ENCODE measurements around the gene CFAP97D2. TPM values are rescaled to one million over a fixed set of nuclear protein-coding genes. Genes with fewer than 3 reads are reported as not detected.

CFAP97D2 gene
- total RNA-seq, 1 donor from 2014 or later, result not detected

DNA sequence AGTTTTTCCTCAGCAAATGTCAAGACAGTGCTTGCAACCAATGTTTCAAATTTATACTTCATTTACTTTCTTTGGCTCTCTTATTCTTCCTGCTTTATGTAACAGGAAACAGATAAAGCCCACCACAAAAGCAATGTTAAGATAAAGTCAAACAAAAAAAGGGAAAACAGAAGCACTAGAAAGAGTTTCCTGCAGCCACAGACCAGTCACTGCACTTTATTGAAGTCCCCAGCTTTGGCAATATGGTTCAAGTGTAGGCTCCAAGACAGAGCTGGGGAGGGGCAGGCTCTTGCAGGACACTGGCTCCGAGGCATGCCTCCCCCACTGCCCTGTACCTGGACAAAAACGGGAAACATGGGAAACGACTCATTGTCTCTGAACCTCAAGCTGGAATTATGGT lies 40.3 kb downstream of the CFAP97D2 start:
- no peak overlapping the region for H3K4me3 Mint-ChIP-seq
- no peak overlapping the region for H3K27ac Mint-ChIP-seq
- H3K27me3 Mint-ChIP-seq, result peaks cover 10% of the 10 kb centered on the region
- H3K4me1 Mint-ChIP-seq (ENCODE audit: unreplicated experiment), result peaks cover 4% of the 10 kb centered on the region
- TF ChIP-seq, protein P1, sequence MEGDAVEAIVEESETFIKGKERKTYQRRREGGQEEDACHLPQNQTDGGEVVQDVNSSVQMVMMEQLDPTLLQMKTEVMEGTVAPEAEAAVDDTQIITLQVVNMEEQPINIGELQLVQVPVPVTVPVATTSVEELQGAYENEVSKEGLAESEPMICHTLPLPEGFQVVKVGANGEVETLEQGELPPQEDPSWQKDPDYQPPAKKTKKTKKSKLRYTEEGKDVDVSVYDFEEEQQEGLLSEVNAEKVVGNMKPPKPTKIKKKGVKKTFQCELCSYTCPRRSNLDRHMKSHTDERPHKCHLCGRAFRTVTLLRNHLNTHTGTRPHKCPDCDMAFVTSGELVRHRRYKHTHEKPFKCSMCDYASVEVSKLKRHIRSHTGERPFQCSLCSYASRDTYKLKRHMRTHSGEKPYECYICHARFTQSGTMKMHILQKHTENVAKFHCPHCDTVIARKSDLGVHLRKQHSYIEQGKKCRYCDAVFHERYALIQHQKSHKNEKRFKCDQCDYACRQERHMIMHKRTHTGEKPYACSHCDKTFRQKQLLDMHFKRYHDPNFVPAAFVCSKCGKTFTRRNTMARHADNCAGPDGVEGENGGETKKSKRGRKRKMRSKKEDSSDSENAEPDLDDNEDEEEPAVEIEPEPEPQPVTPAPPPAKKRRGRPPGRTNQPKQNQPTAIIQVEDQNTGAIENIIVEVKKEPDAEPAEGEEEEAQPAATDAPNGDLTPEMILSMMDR (conservative IDR thresholded peaks at IDR 0.05), result no peak
- no peak for DNase-seq (ENCODE audit: extremely low spot score, unreplicated experiment)
- no peaks in the 10 kb centered on the region for H3K9me3 Mint-ChIP-seq
- no peaks in the 10 kb centered on the region for H3K36me3 Mint-ChIP-seq

DNA sequence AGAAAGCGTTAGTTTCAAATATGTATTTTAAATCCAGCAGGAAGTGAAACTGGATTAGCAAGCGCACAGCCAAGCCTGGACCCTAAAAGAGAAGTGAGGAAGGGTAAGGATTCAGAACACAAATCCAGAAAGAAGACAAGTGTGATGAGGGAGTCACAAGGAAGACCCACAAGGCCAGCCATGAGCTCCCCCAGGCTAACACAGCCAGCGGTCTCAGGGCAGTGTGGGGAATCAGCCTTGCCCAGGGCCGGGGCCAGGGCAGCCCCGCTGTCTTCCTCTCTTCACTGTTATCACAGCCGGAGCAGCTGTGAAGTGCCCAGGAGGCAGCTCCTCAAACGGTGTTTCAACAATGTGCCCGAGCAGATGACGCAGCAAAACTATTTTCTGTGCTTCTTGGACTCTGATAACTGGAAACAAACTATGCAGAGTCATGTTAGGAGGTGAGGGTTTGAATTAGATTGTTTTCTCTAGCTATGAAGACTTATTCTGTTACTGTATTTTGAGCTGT lies 43.5 kb downstream of the CFAP97D2 start:
- Mint-ChIP-seq H3K36me3 (no peaks in the 10 kb centered on the region), H3K4me3 (no peak overlapping the region), H3K27me3 (peaks cover 12% of the 10 kb centered on the region), H3K4me1 (ENCODE audit: unreplicated experiment) (peaks cover 12% of the 10 kb centered on the region), H3K9me3 (no peaks in the 10 kb centered on the region), H3K27ac (no peak overlapping the region)
- TF ChIP-seq, protein P1 (conservative IDR thresholded peaks at IDR 0.05), result no peak
- no peak for DNase-seq (ENCODE audit: extremely low spot score, unreplicated experiment)

DNA sequence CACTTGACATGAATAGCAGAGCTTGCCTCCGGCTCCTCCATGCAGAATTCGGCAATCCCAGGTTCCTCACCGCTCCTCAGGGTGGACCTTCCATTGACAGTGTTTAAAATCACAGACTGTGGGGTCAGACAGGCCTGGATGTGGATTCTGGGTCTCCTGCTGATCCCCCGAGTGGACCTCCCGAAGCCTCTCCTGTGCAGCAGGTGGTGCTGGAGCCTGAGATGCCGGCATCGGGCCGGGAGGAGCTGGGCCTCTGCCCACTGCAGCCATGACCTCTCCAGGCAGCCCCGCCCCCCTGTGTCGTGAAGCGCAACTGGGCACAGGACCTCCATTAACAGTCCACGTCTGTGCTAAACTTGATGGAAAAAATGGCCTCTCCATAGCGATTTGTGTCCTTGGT lies 45.1 kb downstream of the CFAP97D2 start:
- no peaks in the 10 kb centered on the region for H3K36me3 Mint-ChIP-seq
- peaks cover 12% of the 10 kb centered on the region for H3K4me1 Mint-ChIP-seq (ENCODE audit: unreplicated experiment)
- H3K4me3 Mint-ChIP-seq, result no peak overlapping the region
- TF ChIP-seq, protein P1 (conservative IDR thresholded peaks at IDR 0.05), result no peak
- H3K27me3 Mint-ChIP-seq, result peaks cover 26% of the 10 kb centered on the region
- no peak overlapping the region for H3K27ac Mint-ChIP-seq
- DNase-seq (ENCODE audit: extremely low spot score, unreplicated experiment), result no peak
- H3K9me3 Mint-ChIP-seq, result no peaks in the 10 kb centered on the region

DNA sequence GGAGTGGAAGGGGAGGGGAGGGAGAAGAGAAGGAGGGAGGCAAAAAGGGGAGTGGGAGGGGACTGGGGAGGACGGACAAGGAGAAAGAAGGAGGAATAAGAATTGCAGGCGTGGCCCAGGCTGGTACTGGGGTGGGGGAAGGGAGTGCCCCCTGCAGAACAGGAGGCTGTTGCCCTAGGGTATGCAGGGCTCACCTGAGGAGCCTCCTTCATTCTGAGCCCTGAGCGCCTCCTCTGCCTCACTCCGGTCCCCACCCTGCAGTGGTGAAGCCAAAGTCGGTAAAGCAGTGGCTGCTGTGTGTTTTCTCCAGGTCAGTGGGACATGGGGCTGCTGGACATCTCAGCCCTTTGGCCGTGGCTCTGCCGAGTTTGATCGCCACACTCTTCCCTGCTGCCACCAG lies 46.6 kb downstream of the CFAP97D2 start:
- Mint-ChIP-seq H3K27ac (no peak overlapping the region), H3K27me3 (peaks cover 40% of the 10 kb centered on the region), H3K36me3 (no peaks in the 10 kb centered on the region), H3K4me3 (no peak overlapping the region), H3K4me1 (ENCODE audit: unreplicated experiment) (peaks cover 20% of the 10 kb centered on the region), H3K9me3 (no peaks in the 10 kb centered on the region)
- TF ChIP-seq, protein P1 (conservative IDR thresholded peaks at IDR 0.05), result no peak
- DNase-seq (ENCODE audit: extremely low spot score, unreplicated experiment), result no peak

DNA sequence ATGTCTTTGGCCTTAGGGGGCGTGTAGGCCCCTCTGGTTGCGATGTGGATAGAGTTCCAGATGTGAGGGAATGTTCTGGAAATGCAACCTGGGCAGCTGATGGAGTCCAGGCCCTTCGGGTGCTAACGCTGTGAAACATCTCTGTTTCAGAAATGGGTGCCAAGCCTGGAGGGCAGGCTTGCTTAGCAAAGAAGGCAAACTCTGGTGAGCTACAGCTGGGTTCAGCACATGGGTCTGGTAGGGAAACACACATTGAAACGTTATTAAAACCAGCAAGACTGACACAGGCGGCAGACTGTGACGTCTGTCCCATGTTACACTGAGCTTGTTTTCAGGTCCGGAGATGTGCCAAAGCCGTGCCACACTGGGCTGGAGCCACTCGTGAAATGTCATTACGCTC lies 47.0 kb downstream of the CFAP97D2 start:
- Mint-ChIP-seq H3K36me3 (no peaks in the 10 kb centered on the region), H3K27ac (no peak overlapping the region), H3K4me3 (no peak overlapping the region), H3K27me3 (peaks cover 43% of the 10 kb centered on the region), H3K4me1 (ENCODE audit: unreplicated experiment) (peaks cover 20% of the 10 kb centered on the region), H3K9me3 (no peaks in the 10 kb centered on the region)
- TF ChIP-seq, protein P1 (conservative IDR thresholded peaks at IDR 0.05), result no peak
- DNase-seq (ENCODE audit: extremely low spot score, unreplicated experiment), result no peak

Data from type B pancreatic cell (in vitro differentiated cells).